Progenitor cell of endocrine pancreas (in vitro differentiated cells): Measurements from ENCODE around the gene LDLRAD4. TPM values are rescaled to one million over a fixed set of nuclear protein-coding genes. Genes with fewer than 3 reads are reported as not detected.

ENCODE experiments used
- DNase-seq: peaks from one replicate; pipeline ENCODE4 v3.0.0; 2021; ENCODE audit warnings: low spot score; ENCODE audit not compliant: unreplicated experiment
- H3K27ac Mint-ChIP-seq: 2 replicates; pipeline ENCODE4 v1.8.0; 2021; ENCODE audit warnings: mild to moderate bottlenecking, moderate library complexity, mixed read lengths
- H3K27me3 Mint-ChIP-seq: 2 replicates; pipeline ENCODE4 v1.8.0; 2021; ENCODE audit warnings: mixed read lengths
- H3K36me3 Mint-ChIP-seq: 2 replicates; pipeline ENCODE4 v1.8.0; 2022; ENCODE audit warnings: mixed read lengths; ENCODE audit not compliant: insufficient read depth
- H3K4me1 Mint-ChIP-seq: 2 replicates; pipeline ENCODE4 v1.8.0; 2021; ENCODE audit warnings: low read depth, mixed read lengths
- H3K4me3 Mint-ChIP-seq: 2 replicates; pipeline ENCODE4 v1.8.0; 2021; ENCODE audit warnings: low read depth, mild to moderate bottlenecking, moderate library complexity, mixed read lengths
- H3K9me3 Mint-ChIP-seq: 2 replicates; pipeline ENCODE4 v1.8.0; 2021; ENCODE audit warnings: low read depth, mixed read lengths
- CTCF ChIP-seq: fragments of 200-600 bp; sonication (generic); IDR thresholded peaks from one replicate; pipeline ENCODE4 v1.5.0; 2021; ENCODE audit warnings: antibody characterized with exemption, mild to moderate bottlenecking; ENCODE audit not compliant: unreplicated experiment
- total RNA-seq: library from RNA; stranded (reverse); gene quantifications from 2 replicates; pipeline ENCODE4 v1.2.1, GENCODE V29; 2021

The LDLRAD4 gene
- total RNA-seq, 1 donor from 2014 or later, result 3.8 TPM

GRCh38 chr18:13392899-13393298, 174.3 kb downstream of the LDLRAD4 start:
- Mint-ChIP-seq H3K27me3 (peaks cover 79% of the 10 kb centered on the region), H3K36me3 (no peaks in the 10 kb centered on the region), H3K9me3 (no peaks in the 10 kb centered on the region), H3K4me3 (no peak overlapping the region), H3K27ac (no peak overlapping the region), H3K4me1 (peaks cover 10% of the 10 kb centered on the region)
- TF ChIP-seq CTCF, result no peak
- no peak for DNase-seq

GRCh38 chr18:13393338-13393737, 174.8 kb downstream of the LDLRAD4 start:
- DNase-seq, result no peak
- Mint-ChIP-seq H3K4me1 (peaks cover 14% of the 10 kb centered on the region), H3K36me3 (no peaks in the 10 kb centered on the region), H3K27me3 (peaks cover 79% of the 10 kb centered on the region), H3K27ac (no peak overlapping the region), H3K9me3 (no peaks in the 10 kb centered on the region), H3K4me3 (no peak overlapping the region)
- no peak for TF ChIP-seq CTCF

- Mint-ChIP-seq H3K4me1 (peaks cover 24% of the 10 kb centered on the region), H3K27me3 (peaks cover 79% of the 10 kb centered on the region), H3K36me3 (no peaks in the 10 kb centered on the region), H3K4me3 (no peak overlapping the region), H3K9me3 (no peaks in the 10 kb centered on the region), H3K27ac (no peak overlapping the region)
- no peak for DNase-seq
- no peak for TF ChIP-seq CTCF
These were observed 176.2 kb downstream of the LDLRAD4 start for GRCh38 chr18:13394801-13395200.

- no peaks in the 10 kb centered on the region for H3K9me3 Mint-ChIP-seq
- no peak overlapping the region for H3K27ac Mint-ChIP-seq
- no peak overlapping the region for H3K4me3 Mint-ChIP-seq
- peaks cover 75% of the 10 kb centered on the region for H3K27me3 Mint-ChIP-seq
- TF ChIP-seq CTCF, result no peak
- DNase-seq, result no peak
- no peaks in the 10 kb centered on the region for H3K36me3 Mint-ChIP-seq
- H3K4me1 Mint-ChIP-seq, result peaks cover 30% of the 10 kb centered on the region
These were observed 177.0 kb downstream of the LDLRAD4 start for GRCh38 chr18:13395577-13395976.

- no peaks in the 10 kb centered on the region for H3K9me3 Mint-ChIP-seq
- DNase-seq, result no peak
- peaks cover 30% of the 10 kb centered on the region for H3K4me1 Mint-ChIP-seq
- H3K27ac Mint-ChIP-seq, result no peak overlapping the region
- TF ChIP-seq CTCF, result no peak
- H3K27me3 Mint-ChIP-seq, result peaks cover 74% of the 10 kb centered on the region
- H3K36me3 Mint-ChIP-seq, result no peaks in the 10 kb centered on the region
- H3K4me3 Mint-ChIP-seq, result no peak overlapping the region
These were observed 179.1 kb downstream of the LDLRAD4 start for GRCh38 chr18:13397504-13398163.
